K562 (cell line): ENCODE results near the gene PLEKHN1. TPM values are rescaled to one million over a fixed set of nuclear protein-coding genes. Genes with fewer than 3 reads are reported as not detected.
A peak's percentile ranks its signal among the peaks of the same experiment; 100 is the strongest.

Source experiments
- ATAC-seq: fragments of 200-7000 bp; cut with Tn5 transposase; 3 replicates; pipeline ENCODE4 v1.9.1; 2020; ENCODE audit warnings: moderate library complexity
- BruUV-seq: library from RNA; stranded (reverse); fragments of 400-500 nt; replicated peaks from 2 replicates; lab custom pipeline; 2021; lab: Mats Ljungman, UMichigan
- CTCF ChIA-PET: fragments of 300-600 bp; formaldehyde crosslinking; extraction: SDS; loops from one replicate; lab custom pipeline; 2021; ENCODE audit warnings: low intra/inter-chr PET ratio; lab: Yijun Ruan, JAX
- POLR2A ChIA-PET: fragments of 300-600, 350-650 bp; sonication (Branson Sonifier 250); formaldehyde crosslinking; extraction: SDS; loops from one replicate; lab custom pipeline; 2021; ENCODE audit warnings: antibody characterized with exemption, inconsistent platforms; lab: Yijun Ruan, JAX
- DNase-seq, 4 experiments: peaks; one replicate each; pipeline versions ENCODE4 v3.0.0 to v3.0.0-alpha.2; 2011 to 2018; ENCODE audit warnings: low spot score in 3 of 4, mixed read lengths in 3 of 4; ENCODE audit errors: extremely low read depth in 1 of 4
- FAIRE-seq: peaks from 2 replicates; lab custom pipeline; 2011; peaks lifted over from hg19 to GRCh38; lab: Jason Lieb, UNC
- H2AFZ ChIP-seq: 2 replicates; pipeline ENCODE4 v1.6.0; 2011; ENCODE audit warnings: low read depth, low read length, control low read depth, inconsistent platforms
- H3K27ac ChIP-seq: fragments of 200-600 bp; 3 replicates; pipeline ENCODE4 v1.8.0; 2011; ENCODE audit warnings: low read depth, mild to moderate bottlenecking, control low read depth, inconsistent platforms, low read length, moderate library complexity, mixed read lengths; ENCODE audit errors: extremely low read depth
- H3K27me3 ChIP-seq, 2 experiments: fragments of 300-600 bp in 1 of 2; 2 replicates in 1 of 2; 3 replicates in 1 of 2; pipeline versions ENCODE4 v1.6.0 to v1.8.0; 2011; ENCODE audit warnings: inconsistent platforms in 2 of 2, low read length in 2 of 2, mild to moderate bottlenecking in 1 of 2, mixed read lengths in 1 of 2, moderate library complexity in 1 of 2; ENCODE audit not compliant: control insufficient read depth in 2 of 2, insufficient read depth in 2 of 2
- H3K36me3 ChIP-seq: fragments of 300-600 bp; 3 replicates; pipeline ENCODE4 v1.8.0; 2011; ENCODE audit warnings: mild to moderate bottlenecking, low read length, inconsistent platforms; ENCODE audit not compliant: control insufficient read depth, insufficient read depth
- H3K4me1 ChIP-seq, 2 experiments: fragments of 200-600 bp in 1 of 2; replicated peaks in 1 of 2; 2 replicates in 1 of 2; 3 replicates in 1 of 2; pipeline versions ENCODE4 v1.5.1 to v1.8.0; 2011; ENCODE audit warnings: inconsistent platforms in 2 of 2, low read length in 2 of 2, mild to moderate bottlenecking in 1 of 2, mixed read lengths in 1 of 2, moderate library complexity in 1 of 2; ENCODE audit not compliant: control insufficient read depth in 2 of 2, insufficient read depth in 2 of 2
- H3K4me2 ChIP-seq: 2 replicates; pipeline ENCODE4 v1.6.1; 2011; ENCODE audit warnings: low read length, control low read depth, inconsistent platforms, mixed read lengths; ENCODE audit not compliant: insufficient read depth
- H3K4me3 ChIP-seq: fragments of 200-600 bp; sonication (generic), shearing (Covaris generic); 2 replicates; pipeline ENCODE4 v1.5.1; 2016; ENCODE audit warnings: control low read depth, inconsistent platforms
- H3K79me2 ChIP-seq: fragments of 200-600 bp; 3 replicates; pipeline ENCODE4 v1.8.0; 2011; ENCODE audit warnings: low read length, inconsistent platforms; ENCODE audit not compliant: control insufficient read depth, insufficient read depth
- H3K9ac ChIP-seq, 2 experiments: 2 replicates each; pipeline versions ENCODE4 v1.6.0 to v1.6.1; 2011; ENCODE audit warnings: low read depth in 2 of 2, low read length in 2 of 2, control low read depth in 1 of 2, inconsistent platforms in 1 of 2, mild to moderate bottlenecking in 1 of 2, mixed read lengths in 1 of 2; ENCODE audit not compliant: insufficient read depth in 1 of 2
- H3K9me1 ChIP-seq: one replicate; pipeline ENCODE4 v1.6.0; 2011; ENCODE audit warnings: inconsistent platforms, mild to moderate bottlenecking, low read length, moderate library complexity; ENCODE audit not compliant: control insufficient read depth, insufficient read depth
- H3K9me3 ChIP-seq: replicated peaks from 2 replicates; pipeline ENCODE4 v1.5.1; 2011; ENCODE audit warnings: low read depth, low read length, inconsistent platforms; ENCODE audit not compliant: control insufficient read depth, insufficient read depth
- H4K20me1 ChIP-seq: replicated peaks from 2 replicates; pipeline ENCODE4 v1.6.1; 2011; ENCODE audit warnings: low read length, inconsistent platforms, mixed read lengths; ENCODE audit not compliant: control insufficient read depth, insufficient read depth
- ARID2 ChIP-seq: fragments of 450-650 bp; IDR thresholded peaks from 2 replicates; pipeline ENCODE4 v1.6.1; 2017; ENCODE audit warnings: antibody characterized with exemption, mild to moderate bottlenecking
- BHLHE40 ChIP-seq: IDR thresholded peaks from 2 replicates; pipeline ENCODE4 v1.6.1; 2011; ENCODE audit warnings: low read length, improper control_type of control experiment
- ETV6 ChIP-seq, 3 experiments: fragments of 150-350 bp in 1 of 3; sonication (generic) in 1 of 3; formaldehyde crosslinking in 1 of 3; IDR thresholded peaks; 2 replicates each; pipeline versions ENCODE4 v1.6.1 to v1.8.0; 2014 to 2022; ENCODE audit warnings: borderline replicate concordance in 2 of 3, low read depth in 2 of 3, antibody characterized with exemption in 1 of 3, low read length in 1 of 3, mild to moderate bottlenecking in 1 of 3, missing genetic modification reagents in 1 of 3
- FIP1L1 ChIP-seq: fragments of 200-400 bp; formaldehyde crosslinking; IDR thresholded peaks from 2 replicates; pipeline ENCODE4 v1.6.1; 2018; ENCODE audit warnings: mild to moderate bottlenecking, low read depth, low read length; ENCODE audit not compliant: poor library complexity, severe bottlenecking
- NR4A1 ChIP-seq, 2 experiments: fragments of 250-450 bp in 1 of 2; fragments of 450-650 bp in 1 of 2; sonication (Bioruptor Pico) in 1 of 2; IDR thresholded peaks; 2 replicates each; pipeline versions ENCODE4 v1.4.0 to v1.6.1; 2016 to 2020; ENCODE audit warnings: mild to moderate bottlenecking in 2 of 2, missing compliant biosample characterization in 1 of 2, missing genetic modification characterization in 1 of 2, moderate library complexity in 1 of 2
- PHF8 ChIP-seq: fragments of 200-600 bp; sonication (generic); IDR thresholded peaks from 2 replicates; pipeline ENCODE4 v1.6.1; 2012; ENCODE audit warnings: mixed run types, mild to moderate bottlenecking, inconsistent platforms, low read length, moderate library complexity, borderline replicate concordance
- UBTF ChIP-seq, 2 experiments: IDR thresholded peaks; 2 replicates each; pipeline ENCODE4 v1.6.1; 2012; ENCODE audit warnings: improper control_type of control experiment in 2 of 2, low read depth in 2 of 2, low read length in 2 of 2, borderline replicate concordance in 1 of 2
- ZNF212 ChIP-seq: fragments of 450-650 bp; formaldehyde crosslinking; IDR thresholded peaks from 2 replicates; pipeline ENCODE4 v1.4.0; 2020; ENCODE audit warnings: mild to moderate bottlenecking
- ZNF316 ChIP-seq: fragments of 450-650 bp; IDR thresholded peaks from 2 replicates; pipeline ENCODE4 v1.6.1; 2016
- ZNF347 ChIP-seq: fragments of 450-650 bp; formaldehyde crosslinking; IDR thresholded peaks from 2 replicates; pipeline ENCODE4 v1.4.0; 2020; ENCODE audit warnings: low read depth, mild to moderate bottlenecking, moderate library complexity
- WGBS: fragments of 100-300 bp; shearing (Covaris generic); methylation state at CpG from one replicate; pipeline ENCODE4 v1.1.6; 2016; ENCODE audit warnings: low coverage, mixed read lengths; ENCODE audit not compliant: insufficient coverage; ENCODE audit errors: missing lambda C conversion rate; 5-methylcytosine and 5-hydroxymethylcytosine counted together
- in situ Hi-C: fragments of 300-500 bp; cut with MboI; formaldehyde crosslinking; loops from 4 replicates; pipeline ENCODE4 v1.15.0; 2018; ENCODE audit warnings: inconsistent platforms, mixed read lengths
- intact Hi-C: fragments of 100-400 bp; cut with micrococcal nuclease; formaldehyde crosslinking; loops from 2 replicates; pipeline ENCODE4 v1.14.2; 2022
- polyA plus RNA-seq, 8 experiments: library from polyadenylated mRNA; depleted of rRNA in 4 of 8; stranded (reverse) in 5 of 8; unstranded in 3 of 8; fragments of >200 nt; fragmentation: Nextera tagmentation in 2 of 8; fragmentation: Illumina TruSeq in 1 of 8; extraction: Ambion mirVana in 2 of 8; extraction: Trizol in 1 of 8; gene quantifications; 2 replicates each; pipeline versions ENCODE4 v1.2.1 to v1.2.3, GENCODE V29; 2011 to 2014; ENCODE audit warnings: inconsistent platforms in 1 of 8, missing spikeins in 1 of 8
- total RNA-seq, 7 experiments: library from RNA; depleted of rRNA in 6 of 7; stranded (reverse); fragments of >200 nt in 6 of 7; fragmentation: Illumina TruSeq in 2 of 7; extraction: Trizol in 2 of 7; gene quantifications; 2 replicates each; pipeline versions ENCODE4 v1.2.1 to v1.2.3, GENCODE V29; 2011 to 2021; ENCODE audit warnings: low replicate concordance in 1 of 7

The PLEKHN1 gene
- total and polyA plus RNA-seq, 9 of the 15 experiments (the other 6 are each of a cell fraction or from before 2014, with no cell fraction given): 0.07 to 1.5 (median 0.13) TPM; not detected in 2

- ATAC-seq: peak; percentile 29
- peaks cover 39 to 65% of the 10 kb centered on the region in 2 experiments; a peak in 4 of 5 replicates for H3K27me3 ChIP-seq
- no TSS peak for BruUV-seq
- TF ChIP-seq ARID2: no peak
- no peak for TF ChIP-seq ETV6 (IDR thresholded peaks at IDR 0.05; ENCODE audit: borderline replicate concordance in 1 of 2, low read depth in 2 of 2, low read length in 1 of 2)
- no peak for TF ChIP-seq ETV6 (CRISPR knock-in tag; IDR thresholded peaks at IDR 0.05; ENCODE audit: borderline replicate concordance)
- no peak for TF ChIP-seq ZNF347
- TF ChIP-seq BHLHE40: peak; percentile 30; the same call in 1 of the 2 replicates
- TF ChIP-seq PHF8: peak; percentile 24; the same call in 1 of the 2 replicates
- TF ChIP-seq ZNF212 (CRISPR knock-in tag): no peak
- TF ChIP-seq ZNF316: peak; percentile 28; the same call in 1 of the 2 replicates
- peak; percentile 32 to 68; a peak in 1 of 4 replicates for TF ChIP-seq UBTF (IDR thresholded peaks at IDR 0.05; ENCODE audit: borderline replicate concordance in 1 of 2, low read depth in 2 of 2, low read length in 2 of 2)
- TF ChIP-seq NR4A1 (CRISPR knock-in tag; IDR thresholded peaks at IDR 0.05): no peak
- TF ChIP-seq NR4A1 (tag; IDR thresholded peaks at IDR 0.05): no peak
- TF ChIP-seq FIP1L1: peak; percentile 46
- no peak overlapping the region for H3K27ac ChIP-seq
- no peak for DNase-seq
- in situ Hi-C loops: loop anchor here (10.0 kb wide), 1 partner anchor 84 kb away; no protein-coding TSS in a partner anchor
- no peak overlapping the region for H3K4me3 ChIP-seq
- H3K9ac ChIP-seq: peak overlapping the region in 1 of 2 experiments; percentile 45; a peak in 1 of 4 replicates
- no peaks in the 10 kb centered on the region for H3K9me3 ChIP-seq
- ChIA-PET CTCF (no interaction called here), POLR2A (interaction anchor here (0.6 to 1.5 kb wide), 6 partner anchors 12 to 343 kb away, joined by 3 to 7 read pairs (median 4); partner anchors contain the start of gene HES4)
- no peaks in the 10 kb centered on the region for H3K36me3 ChIP-seq
- WGBS: 13% methylated on average over 35 of the region's 35 CpGs
- no peak overlapping the region; the same call in 1 of the 2 replicates for H3K4me2 ChIP-seq
- no peak overlapping the region for H2AFZ ChIP-seq
- intact Hi-C loops: loop anchor here (10.0 kb wide), 1 partner anchor 314 kb away; no protein-coding TSS in a partner anchor
- peaks cover 13% of the 10 kb centered on the region for H4K20me1 ChIP-seq
- no peaks in the 10 kb centered on the region for H3K9me1 ChIP-seq
- H3K79me2 ChIP-seq: no peaks in the 10 kb centered on the region
- H3K4me1 ChIP-seq: peaks cover 0 to 69% of the 10 kb centered on the region in 2 experiments; a peak in 3 of 5 replicates
- FAIRE-seq: no peak
Measured at GRCh38 chr1:980602-981395, 14.5 kb downstream of the PLEKHN1 start.
